Endothelial cell of umbilical vein (primary cell): ENCODE measurements around the gene STXBP5L. TPM values are rescaled to one million over a fixed set of nuclear protein-coding genes. Genes with fewer than 3 reads are reported as not detected.

ENCODE experiments used
- BruUV-seq: library from RNA; stranded (reverse); fragments of 400-500 nt; replicated peaks from 2 replicates; lab custom pipeline; 2021; lab: Mats Ljungman, UMichigan
- CTCF ChIA-PET: fragments of 300-600, 350-600 bp; sonication (Branson Sonifier 250); formaldehyde crosslinking; loops from one replicate; lab custom pipeline; 2021; ENCODE audit warnings: antibody characterized with exemption, inconsistent platforms; lab: Charles Lee
- POLR2A ChIA-PET: fragments of 300-600, 350-600 bp; sonication (Branson Sonifier 250); formaldehyde crosslinking; loops from one replicate; lab custom pipeline; 2021; ENCODE audit warnings: antibody characterized with exemption, inconsistent platforms; lab: Charles Lee
- DNase-seq: peaks from one replicate; pipeline ENCODE4 v3.0.0-alpha.2; 2011; ENCODE audit warnings: low read depth, low spot score
- FAIRE-seq: peaks from 2 replicates; lab custom pipeline; 2011; peaks lifted over from hg19 to GRCh38; lab: Jason Lieb, UNC
- H2AFZ ChIP-seq: 2 replicates; pipeline ENCODE4 v1.6.0; 2012; ENCODE audit warnings: low read depth, low read length, control low read depth, inconsistent platforms
- H3K27ac ChIP-seq: 2 replicates; pipeline ENCODE4 v1.5.1; 2011; ENCODE audit warnings: low read depth, mild to moderate bottlenecking, control low read depth, low read length, moderate library complexity; ENCODE audit not compliant: insufficient read depth
- H3K27me3 ChIP-seq, 2 experiments: 2 replicates each; pipeline versions ENCODE4 v1.6.0 to v1.6.1; 2011; ENCODE audit warnings: low read length in 2 of 2, mixed read lengths in 1 of 2; ENCODE audit not compliant: control insufficient read depth in 2 of 2, insufficient read depth in 2 of 2
- H3K36me3 ChIP-seq, 2 experiments: 2 replicates in 1 of 2; 3 replicates in 1 of 2; pipeline ENCODE4 v1.5.1; 2011; ENCODE audit warnings: low read length in 2 of 2, mild to moderate bottlenecking in 1 of 2, moderate library complexity in 1 of 2; ENCODE audit not compliant: control insufficient read depth in 2 of 2, insufficient read depth in 2 of 2; ENCODE audit errors: extremely low read depth in 1 of 2
- H3K4me1 ChIP-seq: 3 replicates; pipeline ENCODE4 v1.5.1; 2011; ENCODE audit warnings: mild to moderate bottlenecking, low read length; ENCODE audit not compliant: control insufficient read depth, insufficient read depth; ENCODE audit errors: extremely low read depth
- H3K4me2 ChIP-seq: 2 replicates; pipeline ENCODE4 v1.6.1; 2011; ENCODE audit warnings: low read length, control low read depth, mixed read lengths; ENCODE audit not compliant: insufficient read depth
- H3K4me3 ChIP-seq, 3 experiments: fragments of 200-600 bp in 1 of 3; sonication (generic), shearing (Covaris generic) in 1 of 3; replicated peaks in 1 of 3; 2 replicates each; pipeline ENCODE4 v1.5.1; 2011 to 2016; ENCODE audit warnings: control low read depth in 3 of 3, low read length in 3 of 3, mild to moderate bottlenecking in 2 of 3, inconsistent platforms in 1 of 3, low read depth in 1 of 3, moderate library complexity in 1 of 3; ENCODE audit not compliant: insufficient read depth in 1 of 3
- H3K79me2 ChIP-seq: 2 replicates; pipeline ENCODE4 v1.6.0; 2012; ENCODE audit warnings: low read length, inconsistent platforms; ENCODE audit not compliant: control insufficient read depth, insufficient read depth
- H3K9ac ChIP-seq: replicated peaks from 2 replicates; pipeline ENCODE3; 2011; ENCODE audit warnings: low read length, control low read depth; ENCODE audit not compliant: insufficient read depth; ENCODE audit errors: extremely low read depth
- H3K9me1 ChIP-seq: replicated peaks from 3 replicates; pipeline ENCODE4 v1.6.0; 2011; ENCODE audit warnings: mild to moderate bottlenecking, low read length; ENCODE audit not compliant: control insufficient read depth, insufficient read depth; ENCODE audit errors: extremely low read depth
- H3K9me3 ChIP-seq: replicated peaks from 2 replicates; pipeline ENCODE4 v1.5.1; 2012; ENCODE audit warnings: low read length, inconsistent platforms; ENCODE audit not compliant: control insufficient read depth, insufficient read depth
- H4K20me1 ChIP-seq: replicated peaks from 2 replicates; pipeline ENCODE3; 2011; ENCODE audit warnings: mild to moderate bottlenecking, low read length; ENCODE audit not compliant: control insufficient read depth, insufficient read depth; ENCODE audit errors: extremely low read depth
- CTCF ChIP-seq, 2 donors: IDR thresholded peaks; 1 replicate in 1 of 2; 2 replicates in 1 of 2; pipeline ENCODE4 v1.5.1; 2011; ENCODE audit warnings: low read length in 2 of 2, mild to moderate bottlenecking in 2 of 2, moderate library complexity in 2 of 2, control low read depth in 1 of 2, inconsistent platforms in 1 of 2, low read depth in 1 of 2; ENCODE audit not compliant: insufficient read depth in 1 of 2; ENCODE audit errors: extremely low read depth in 1 of 2
- EZH2 ChIP-seq: IDR thresholded peaks from 2 replicates; pipeline ENCODE4 v1.6.1; 2012; ENCODE audit warnings: borderline replicate concordance, low read depth, mild to moderate bottlenecking, moderate library complexity, low read length, inconsistent platforms; ENCODE audit not compliant: severe bottlenecking
- FOS ChIP-seq: IDR thresholded peaks from 2 replicates; pipeline ENCODE4 v1.6.1; 2011; ENCODE audit warnings: mild to moderate bottlenecking, low read length, moderate library complexity, borderline replicate concordance; ENCODE audit not compliant: insufficient read depth
- GATA2 ChIP-seq: IDR thresholded peaks from 2 replicates; pipeline ENCODE4 v1.7.0; 2011; ENCODE audit warnings: low read depth, mild to moderate bottlenecking, moderate library complexity, mixed read lengths, low read length; ENCODE audit not compliant: insufficient read length, insufficient read depth
- JUN ChIP-seq: IDR thresholded peaks from 2 replicates; pipeline ENCODE4 v1.6.1; 2011; ENCODE audit warnings: borderline replicate concordance, low read depth; ENCODE audit not compliant: insufficient read length, insufficient read depth
- MYC ChIP-seq: IDR thresholded peaks from one replicate; pipeline ENCODE4 v1.6.1; 2011; ENCODE audit warnings: mild to moderate bottlenecking, low read depth, low read length
- POLR2AphosphoS5 ChIP-seq: IDR thresholded peaks from 2 replicates; pipeline ENCODE4 v1.6.1; 2012; ENCODE audit warnings: low read depth, mild to moderate bottlenecking, control low read depth, low read length, moderate library complexity; ENCODE audit not compliant: insufficient read depth
- dilution Hi-C: fragments of 300-500 bp; cut with MboI; formaldehyde crosslinking; loops from one replicate; pipeline ENCODE4 v1.15.0; 2019; ENCODE audit warnings: low sequenced_read_pairs; ENCODE audit not compliant: extremely low pct_ligation_motif_present
- intact Hi-C: fragments of 100-400 bp; cut with micrococcal nuclease; formaldehyde crosslinking; loops from one replicate; pipeline ENCODE4 v1.10.0; 2022
- polyA plus RNA-seq, 4 experiments: library from polyadenylated mRNA; depleted of rRNA in 3 of 4; stranded (reverse) in 3 of 4; unstranded in 1 of 4; fragments of >200 nt; gene quantifications; 2 replicates each; pipeline versions ENCODE4 v1.2.1 to v1.2.3, GENCODE V29; 2011 to 2012; ENCODE audit warnings: missing spikeins in 1 of 4
- total RNA-seq: library from RNA; stranded (reverse); gene quantifications from 2 replicates; pipeline ENCODE4 v1.2.3, GENCODE V29; 2021

STXBP5L gene
- total and polyA plus RNA-seq, 2 donors (not counting 3 experiments of a cell fraction or from before 2014, with no cell fraction given): not detected

- Histone ChIP-seq H3K27me3 (no peaks in the 10 kb centered on the region), H3K4me3 (peak overlapping the region in 2 of 3 experiments; percentile 17 to 49), H3K9me1 (no peaks in the 10 kb centered on the region), H2AFZ (peak overlapping the region; percentile 61), H3K9ac (no peak overlapping the region), H3K36me3 (no peaks in the 10 kb centered on the region), H3K9me3 (no peaks in the 10 kb centered on the region), H4K20me1 (no peaks in the 10 kb centered on the region), H3K4me2 (peak overlapping the region; percentile 67), H3K4me1 (no peaks in the 10 kb centered on the region), H3K79me2 (no peaks in the 10 kb centered on the region), H3K27ac (no peak overlapping the region)
- dilution Hi-C loops: no loop called here
- DNase-seq (peak; percentile 79), FAIRE-seq (no peak)
- BruUV-seq: no TSS peak
- TF ChIP-seq EZH2 (no peak), FOS (no peak), MYC (no peak)
- CTCF ChIA-PET: interaction anchor here (0.7 to 2.0 kb wide), 6 partner anchors 8 to 952 kb away, joined by 3 to 8 read pairs (median 4); partner anchors contain the start of gene FAM162A
- POLR2A ChIA-PET: no interaction called here
- intact Hi-C loops: no loop called here
Measured at GRCh38 chr3:121431726-121432517, 523.9 kb downstream of the STXBP5L start.

GRCh38 chr3:121436074-121436473 is 528.1 kb downstream of the STXBP5L start:
- TF ChIP-seq GATA2: no peak
- TF ChIP-seq POLR2AphosphoS5: no peak
- TF ChIP-seq FOS: no peak
- no peak for TF ChIP-seq CTCF (IDR thresholded peaks at IDR 0.05; ENCODE audit: extremely low read depth in 1 of 2, insufficient read depth in 1 of 2, low read depth in 1 of 2, low read length in 2 of 2)
- TF ChIP-seq MYC: no peak
- no peak for TF ChIP-seq EZH2
- no peak for TF ChIP-seq JUN
- Histone ChIP-seq H3K27me3 (no peaks in the 10 kb centered on the region), H3K9ac (no peak overlapping the region), H2AFZ (no peak overlapping the region), H3K4me3 (no peak overlapping the region), H3K9me3 (no peaks in the 10 kb centered on the region), H3K9me1 (no peaks in the 10 kb centered on the region), H4K20me1 (no peaks in the 10 kb centered on the region), H3K36me3 (no peaks in the 10 kb centered on the region), H3K79me2 (no peaks in the 10 kb centered on the region), H3K4me2 (no peak overlapping the region), H3K4me1 (no peaks in the 10 kb centered on the region), H3K27ac (no peak overlapping the region)
- BruUV-seq: no TSS peak
- CTCF ChIA-PET: no interaction called here
- POLR2A ChIA-PET: no interaction called here
- FAIRE-seq (no peak), DNase-seq (no peak)
- dilution Hi-C loops: no loop called here
- intact Hi-C loops: no loop called here
